Measurements from ENCODE around the gene KMT2B.
"Not testable (repeated sequence)": the region's sequence is repeated elsewhere in the genome, so short reads cannot be mapped to it uniquely, and the experiment has no call there.

KMT2B gene, protein sequence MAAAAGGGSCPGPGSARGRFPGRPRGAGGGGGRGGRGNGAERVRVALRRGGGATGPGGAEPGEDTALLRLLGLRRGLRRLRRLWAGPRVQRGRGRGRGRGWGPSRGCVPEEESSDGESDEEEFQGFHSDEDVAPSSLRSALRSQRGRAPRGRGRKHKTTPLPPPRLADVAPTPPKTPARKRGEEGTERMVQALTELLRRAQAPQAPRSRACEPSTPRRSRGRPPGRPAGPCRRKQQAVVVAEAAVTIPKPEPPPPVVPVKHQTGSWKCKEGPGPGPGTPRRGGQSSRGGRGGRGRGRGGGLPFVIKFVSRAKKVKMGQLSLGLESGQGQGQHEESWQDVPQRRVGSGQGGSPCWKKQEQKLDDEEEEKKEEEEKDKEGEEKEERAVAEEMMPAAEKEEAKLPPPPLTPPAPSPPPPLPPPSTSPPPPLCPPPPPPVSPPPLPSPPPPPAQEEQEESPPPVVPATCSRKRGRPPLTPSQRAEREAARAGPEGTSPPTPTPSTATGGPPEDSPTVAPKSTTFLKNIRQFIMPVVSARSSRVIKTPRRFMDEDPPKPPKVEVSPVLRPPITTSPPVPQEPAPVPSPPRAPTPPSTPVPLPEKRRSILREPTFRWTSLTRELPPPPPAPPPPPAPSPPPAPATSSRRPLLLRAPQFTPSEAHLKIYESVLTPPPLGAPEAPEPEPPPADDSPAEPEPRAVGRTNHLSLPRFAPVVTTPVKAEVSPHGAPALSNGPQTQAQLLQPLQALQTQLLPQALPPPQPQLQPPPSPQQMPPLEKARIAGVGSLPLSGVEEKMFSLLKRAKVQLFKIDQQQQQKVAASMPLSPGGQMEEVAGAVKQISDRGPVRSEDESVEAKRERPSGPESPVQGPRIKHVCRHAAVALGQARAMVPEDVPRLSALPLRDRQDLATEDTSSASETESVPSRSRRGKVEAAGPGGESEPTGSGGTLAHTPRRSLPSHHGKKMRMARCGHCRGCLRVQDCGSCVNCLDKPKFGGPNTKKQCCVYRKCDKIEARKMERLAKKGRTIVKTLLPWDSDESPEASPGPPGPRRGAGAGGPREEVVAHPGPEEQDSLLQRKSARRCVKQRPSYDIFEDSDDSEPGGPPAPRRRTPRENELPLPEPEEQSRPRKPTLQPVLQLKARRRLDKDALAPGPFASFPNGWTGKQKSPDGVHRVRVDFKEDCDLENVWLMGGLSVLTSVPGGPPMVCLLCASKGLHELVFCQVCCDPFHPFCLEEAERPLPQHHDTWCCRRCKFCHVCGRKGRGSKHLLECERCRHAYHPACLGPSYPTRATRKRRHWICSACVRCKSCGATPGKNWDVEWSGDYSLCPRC (N-terminal part only)

DNA sequence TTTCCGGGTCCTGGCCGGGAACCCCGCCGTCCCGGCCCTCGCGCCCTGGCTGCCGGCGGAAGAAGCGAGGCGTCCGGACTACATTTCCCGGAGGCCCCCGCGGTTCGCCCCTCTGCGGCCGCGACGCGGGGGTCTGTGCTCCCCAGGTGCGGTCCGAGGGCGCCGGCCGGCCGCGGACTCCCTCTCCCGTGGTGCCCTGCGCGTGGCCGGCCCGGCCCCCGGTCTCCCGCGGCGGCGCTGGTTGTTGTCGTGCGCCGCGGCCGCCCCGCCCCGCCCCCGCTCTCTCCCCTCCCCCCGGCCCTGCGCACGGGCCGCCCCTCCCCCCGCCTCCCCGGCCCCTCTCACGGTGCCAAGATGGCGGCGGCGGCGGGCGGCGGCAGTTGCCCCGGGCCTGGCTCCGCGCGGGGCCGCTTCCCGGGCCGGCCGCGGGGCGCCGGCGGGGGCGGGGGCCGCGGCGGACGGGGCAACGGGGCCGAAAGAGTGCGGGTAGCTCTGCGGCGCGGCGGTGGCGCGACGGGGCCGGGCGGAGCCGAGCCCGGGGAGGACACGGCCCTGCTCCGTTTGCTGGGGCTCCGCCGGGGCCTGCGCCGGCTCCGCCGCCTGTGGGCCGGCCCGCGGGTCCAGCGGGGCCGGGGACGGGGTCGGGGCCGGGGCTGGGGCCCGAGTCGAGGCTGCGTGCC lies at the start of gene KMT2B:
Gene KMT2B (plus strand): TSS at position 339 of the 680 bp plus-strand sequence. CDS start 16 bp downstream, at position 355.
- DNase-seq, result peak in 1 of 2 experiments; percentile 95

- DNase-seq, result no peak
Observed at GRCh38 chr19:35669566-35669965, 48.2 kb upstream of the KMT2B start.

DNA sequence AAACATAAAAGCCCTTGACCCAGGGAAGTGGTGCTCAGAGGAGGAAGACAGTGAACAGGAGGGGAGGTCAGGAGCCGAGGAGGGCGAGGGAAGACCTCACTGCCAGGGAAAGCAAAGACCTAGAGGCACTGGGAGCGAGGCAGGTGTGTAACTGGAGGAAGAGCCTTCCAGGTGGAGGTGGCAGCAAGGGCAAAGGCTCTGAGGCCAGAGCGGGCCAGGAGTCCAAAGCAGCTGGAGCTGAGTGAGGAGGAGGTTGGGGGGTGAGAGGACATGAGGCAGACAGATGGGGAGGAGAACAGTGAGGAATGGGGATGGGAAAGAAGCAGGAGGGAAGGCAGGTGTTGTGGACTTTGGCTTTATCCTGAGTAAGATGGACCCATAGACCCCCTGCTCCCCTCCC lies 47.8 kb upstream of the KMT2B start:
- no peak for DNase-seq

DNA sequence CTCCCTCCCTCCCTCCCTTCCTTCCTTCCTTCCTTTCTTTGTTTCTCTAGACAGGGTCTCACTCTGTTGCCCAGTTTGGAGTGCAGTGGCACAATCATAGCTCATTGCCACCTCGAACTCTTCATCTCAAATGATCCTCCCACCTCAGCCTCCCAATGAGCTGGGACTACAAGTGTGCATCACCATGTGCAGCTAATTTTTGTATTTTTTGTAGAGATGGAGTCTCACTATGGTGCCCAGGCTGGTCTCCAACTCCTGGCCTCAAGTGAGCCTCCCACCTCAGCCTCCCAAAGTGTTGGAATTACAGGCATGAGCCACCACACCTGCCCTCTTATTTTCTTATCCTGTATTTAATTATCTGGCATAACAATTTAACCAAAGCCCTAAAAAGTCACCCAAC lies 47.1 kb upstream of the KMT2B start:
- no peak for DNase-seq

- peak in 1 of 2 experiments; percentile 4 for DNase-seq
Observed at GRCh38 chr19:35671818-35672217, 46.0 kb upstream of the KMT2B start.

GRCh38 chr19:35673121-35673804 lies 44.5 kb upstream of the KMT2B start:
- no peak for DNase-seq

GRCh38 chr19:35675589-35676140 lies 42.1 kb upstream of the KMT2B start:
- DNase-seq, result no peak

DNA sequence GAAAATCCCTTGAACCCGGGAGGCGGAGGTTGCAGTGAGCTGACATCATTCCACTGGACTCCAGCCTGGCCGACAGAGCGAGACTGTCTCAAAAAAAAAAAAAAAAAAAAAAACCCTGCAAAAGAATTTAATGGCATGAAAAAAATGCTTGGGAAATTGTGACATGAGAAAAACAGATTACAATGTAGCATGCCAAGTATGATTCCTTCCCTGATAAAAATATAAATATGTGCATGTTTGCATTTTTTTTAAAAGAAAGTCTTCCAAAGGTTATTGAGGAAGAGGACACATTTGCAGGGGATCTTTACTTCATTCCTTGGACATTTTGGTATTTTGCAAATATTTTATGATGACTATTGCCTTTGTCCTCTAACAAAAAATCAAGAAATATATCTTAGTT lies 28.0 kb upstream of the KMT2B start:
- no peak for DNase-seq

- not testable (repeated sequence) for DNase-seq
Observed at GRCh38 chr19:35691106-35691505, 26.7 kb upstream of the KMT2B start.

GRCh38 chr19:35692010-35692409 lies 25.8 kb upstream of the KMT2B start:
- DNase-seq, result no peak

- DNase-seq, result no peak
Observed at GRCh38 chr19:35693422-35693821, 24.4 kb upstream of the KMT2B start.

GRCh38 chr19:35693835-35694599 lies 23.8 kb upstream of the KMT2B start:
- peak; percentile 86 to 89 for DNase-seq

GRCh38 chr19:35695895-35696422 lies 21.8 kb upstream of the KMT2B start:
- no peak for DNase-seq

- DNase-seq, result no peak
Observed at GRCh38 chr19:35696835-35697234, 21.0 kb upstream of the KMT2B start.

DNA sequence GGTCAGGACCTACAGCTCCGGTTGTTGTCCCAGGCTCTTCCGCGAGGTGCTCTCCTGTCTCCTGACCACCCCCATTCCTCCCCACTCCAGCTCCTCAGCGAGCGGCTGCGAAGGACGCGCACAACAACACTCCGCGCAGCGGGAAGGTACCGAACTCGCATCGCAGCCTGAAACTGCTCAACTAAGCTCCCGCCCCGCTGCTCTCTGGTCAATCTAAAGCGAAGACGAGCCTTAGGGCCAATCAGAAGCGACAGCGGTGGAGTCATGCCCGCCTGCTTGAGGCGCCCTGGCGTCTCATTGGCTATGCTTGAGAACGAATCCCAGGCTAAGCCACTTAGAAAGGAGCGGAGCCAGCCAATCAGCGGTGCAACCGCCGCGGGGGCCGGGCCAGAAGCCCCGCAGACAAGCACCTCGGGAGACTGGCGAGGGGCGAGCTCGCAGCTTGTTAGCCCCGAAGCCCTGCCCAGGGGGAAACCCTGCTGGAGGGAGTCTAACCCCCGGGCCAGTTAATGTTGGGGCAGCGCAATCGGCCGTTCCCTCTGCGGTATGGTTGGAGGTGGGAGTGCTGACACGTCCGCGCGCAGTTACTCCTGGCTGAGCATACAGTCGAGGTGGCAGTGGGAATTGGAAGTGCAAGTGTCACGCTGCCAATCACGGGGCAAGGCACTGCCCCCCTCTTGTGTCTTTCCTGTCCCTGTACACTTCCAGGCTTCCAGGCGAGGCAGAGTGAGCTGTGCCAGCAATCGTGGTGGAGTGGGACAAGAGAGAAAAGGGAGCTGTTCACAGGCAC lies 15.4 kb upstream of the KMT2B start:
- DNase-seq, result peak; percentile 97 to 99

- DNase-seq, result no peak
Observed at GRCh38 chr19:35703343-35703742, 14.5 kb upstream of the KMT2B start.

DNA sequence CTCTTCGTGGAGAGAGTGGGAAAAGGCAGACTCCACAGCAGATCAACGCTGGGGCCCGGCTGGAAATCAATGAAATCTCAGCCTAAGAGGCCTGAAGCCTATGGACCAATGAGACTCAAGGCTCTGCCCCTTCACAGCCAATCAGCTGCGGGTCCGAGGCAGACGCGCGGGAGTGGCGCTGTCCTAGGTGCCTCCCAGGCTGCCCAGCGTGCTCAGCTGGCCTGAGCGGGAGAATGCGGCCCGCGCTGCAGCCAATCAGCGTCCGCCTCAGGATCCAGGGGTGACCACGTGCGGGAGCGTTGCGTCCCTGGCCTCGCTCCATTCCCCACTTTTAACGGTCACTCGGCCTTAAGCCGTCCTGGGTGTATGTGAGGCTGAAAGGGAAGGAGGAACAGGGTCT lies 13.6 kb upstream of the KMT2B start, which contains the start of gene ZBTB32:
Gene ZBTB32 (plus strand): TSS at position 341 of the 400 bp plus-strand sequence. CDS start 10,069 bp downstream, outside the sequence.
- no peak for DNase-seq

DNA sequence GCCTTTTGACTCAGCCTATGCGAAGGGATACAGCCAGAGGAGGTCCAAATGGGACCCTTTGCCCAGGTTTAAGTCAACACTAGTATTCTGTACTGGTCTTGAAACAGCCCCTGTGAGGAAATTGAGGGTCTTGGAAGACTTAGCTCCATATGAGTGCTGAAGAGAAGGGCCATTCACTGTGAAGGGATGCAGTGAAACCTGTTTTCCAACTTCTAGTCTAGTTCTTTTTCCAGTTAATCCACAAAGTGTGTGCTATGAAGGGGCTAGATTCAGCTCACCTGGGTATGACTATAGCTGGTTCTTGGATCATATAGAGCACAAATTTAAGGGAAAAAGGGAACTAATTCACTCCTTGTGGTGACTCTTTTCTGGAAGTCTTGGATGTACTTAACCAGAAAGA lies 9.4 kb upstream of the KMT2B start:
- DNase-seq, result no peak
